Skeletal muscle tissue (tissue), 4 donors: Measurements from ENCODE around the gene UNC50. TPM values are rescaled to one million over a fixed set of nuclear protein-coding genes. Genes with fewer than 3 reads are reported as not detected.

ENCODE experiments used
- H3K27ac ChIP-seq: one replicate; pipeline ENCODE4 v1.7.0; 2013; ENCODE audit warnings: mild to moderate bottlenecking, low read depth, low read length, inconsistent platforms
- H3K27me3 ChIP-seq, 3 donors: one replicate each; pipeline ENCODE4 v1.7.0; 2013; ENCODE audit warnings: low read length in 3 of 3; ENCODE audit not compliant: control insufficient read depth in 3 of 3, insufficient read depth in 3 of 3
- H3K36me3 ChIP-seq, 3 donors: one replicate each; pipeline ENCODE4 v1.7.0; 2013; ENCODE audit warnings: low read length in 3 of 3; ENCODE audit not compliant: control insufficient read depth in 3 of 3, insufficient read depth in 3 of 3
- H3K4me1 ChIP-seq, 3 donors: one replicate each; pipeline ENCODE4 v1.7.0; 2013; ENCODE audit warnings: low read length in 3 of 3, mild to moderate bottlenecking in 3 of 3; ENCODE audit not compliant: control insufficient read depth in 3 of 3, insufficient read depth in 3 of 3
- H3K4me3 ChIP-seq, 3 donors: one replicate each; pipeline ENCODE4 v1.7.0; 2013; ENCODE audit warnings: low read length in 3 of 3
- H3K9ac ChIP-seq, 3 donors: one replicate each; pipeline ENCODE4 v1.7.0; 2013; ENCODE audit warnings: low read length in 3 of 3, mild to moderate bottlenecking in 3 of 3, moderate library complexity in 2 of 3, low read depth in 1 of 3
- H3K9me3 ChIP-seq, 3 donors: one replicate each; pipeline ENCODE4 v1.7.0; 2013; ENCODE audit warnings: low read length in 3 of 3; ENCODE audit not compliant: control insufficient read depth in 3 of 3
- total RNA-seq: library from RNA; depleted of rRNA; stranded (reverse); fragments of >200 nt; gene quantifications from one replicate; pipeline ENCODE4 v1.2.3, GENCODE V29; 2014
- donor health status: Osteomylitis.

Gene UNC50, protein sequence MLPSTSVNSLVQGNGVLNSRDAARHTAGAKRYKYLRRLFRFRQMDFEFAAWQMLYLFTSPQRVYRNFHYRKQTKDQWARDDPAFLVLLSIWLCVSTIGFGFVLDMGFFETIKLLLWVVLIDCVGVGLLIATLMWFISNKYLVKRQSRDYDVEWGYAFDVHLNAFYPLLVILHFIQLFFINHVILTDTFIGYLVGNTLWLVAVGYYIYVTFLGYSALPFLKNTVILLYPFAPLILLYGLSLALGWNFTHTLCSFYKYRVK
- 49.1 TPM for total RNA-seq

DNA sequence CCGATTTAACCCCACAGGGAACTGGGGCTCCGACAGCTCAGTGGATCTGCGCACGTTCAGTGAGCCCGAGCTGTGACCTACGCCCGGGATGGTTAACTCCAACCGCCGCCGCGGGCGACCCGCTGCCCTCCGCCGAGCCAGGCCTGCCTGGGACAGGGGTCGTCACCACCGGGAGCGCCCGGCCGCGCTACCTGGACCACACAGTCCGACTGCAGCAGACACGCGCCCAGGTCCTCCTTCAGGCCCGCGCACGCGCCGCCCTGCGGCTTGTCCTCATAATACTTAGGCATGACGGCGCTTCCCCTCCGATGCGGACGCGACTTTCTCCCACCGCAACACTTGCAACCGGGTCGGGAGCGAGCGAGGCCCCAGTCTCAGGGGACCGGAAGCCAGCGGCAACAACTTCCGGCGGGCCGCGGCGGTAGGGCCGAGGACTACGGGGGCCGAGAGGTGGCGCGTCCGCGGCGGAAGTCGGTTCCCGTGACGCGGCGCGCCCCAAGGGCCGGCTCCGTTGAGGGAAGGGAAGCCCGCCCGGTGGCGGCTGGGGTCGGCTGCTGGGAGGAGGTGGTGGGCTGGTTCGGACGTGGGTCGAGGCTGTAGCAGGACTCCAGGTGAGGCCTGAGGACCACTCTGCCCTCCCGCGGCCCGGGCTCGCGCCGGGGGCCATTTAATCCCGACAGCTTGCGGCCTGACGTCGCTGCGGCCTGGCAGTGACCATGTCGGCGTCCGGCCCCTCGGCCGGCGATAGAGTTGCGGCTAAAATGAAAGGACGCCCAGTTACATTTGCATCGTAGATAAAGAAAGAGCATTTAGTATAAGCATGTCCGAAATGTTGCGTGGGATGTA lies at the start of gene UNC50, which contains the start of gene COA5:
Gene UNC50, plus strand, starts transcription at position 474 of the 846 bp plus-strand sequence. CDS start 1,171 bp downstream, outside the sequence.
Gene COA5, minus strand, starts transcription at position 397 of the 846 bp plus-strand sequence. Its CDS starts 107 bp downstream, at position 290.
- H3K4me1 ChIP-seq: peaks cover 38 to 62% (median 50%) of the 10 kb centered on the region in 3 donors
- peaks cover 9 to 29% (median 25%) of the 10 kb centered on the region in 3 donors for H3K36me3 ChIP-seq

DNA sequence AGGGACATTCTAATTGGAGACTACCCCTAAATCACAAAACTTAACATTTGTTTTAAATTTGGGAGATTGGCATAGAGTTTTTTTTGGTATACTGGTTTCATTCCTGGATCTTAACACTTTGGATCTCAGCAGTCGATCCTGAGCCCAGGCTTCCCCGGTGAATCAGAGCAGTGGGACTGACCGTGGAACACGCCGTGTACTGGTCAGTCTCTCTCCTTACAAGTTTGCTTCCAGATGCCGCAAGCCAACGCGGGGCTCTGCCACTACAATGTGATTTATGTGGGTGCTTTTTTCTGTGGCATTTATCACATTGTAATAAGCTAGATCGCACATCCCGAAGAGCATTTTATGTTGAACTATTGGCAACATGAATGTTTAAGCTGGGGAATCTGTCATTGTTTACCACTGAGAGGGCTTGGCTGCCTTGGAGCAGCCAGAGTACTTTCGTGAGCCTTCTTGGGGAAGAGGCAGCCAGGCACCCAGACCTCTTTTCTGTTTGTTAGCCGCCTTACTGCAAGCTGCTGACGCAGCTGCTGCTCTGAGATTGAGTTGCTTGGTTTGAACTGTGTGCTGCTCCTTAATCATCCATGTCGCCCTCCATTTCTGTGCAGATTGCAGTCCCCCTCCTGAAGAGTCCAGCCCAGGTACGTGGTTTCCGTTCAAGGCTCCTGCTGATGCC lies 49.4 kb upstream of the UNC50 start:
- Histone ChIP-seq H3K36me3 (peaks cover 32 to 40% (median 38%) of the 10 kb centered on the region in 3 donors), H3K27ac (no peak overlapping the region), H3K4me3 (no peak overlapping the region), H3K27me3 (no peaks in the 10 kb centered on the region), H3K9me3 (no peaks in the 10 kb centered on the region), H3K4me1 (peaks cover 7 to 44% (median 31%) of the 10 kb centered on the region in 3 donors), H3K9ac (no peak overlapping the region)

More for the DNA sequence above, at the start of gene UNC50, which contains the start of gene COA5:
- peak within 1 kb of the TSS; percentile 87 to 99 (median 92) for H3K4me3 ChIP-seq
- peak within 1 kb of the TSS; percentile 97 to 99 (median 97) for H3K9ac ChIP-seq
- H3K27me3 ChIP-seq: no peaks in the 10 kb centered on the region
- no peaks in the 10 kb centered on the region for H3K9me3 ChIP-seq
- peak within 1 kb of the TSS; percentile 98 for H3K27ac ChIP-seq

DNA sequence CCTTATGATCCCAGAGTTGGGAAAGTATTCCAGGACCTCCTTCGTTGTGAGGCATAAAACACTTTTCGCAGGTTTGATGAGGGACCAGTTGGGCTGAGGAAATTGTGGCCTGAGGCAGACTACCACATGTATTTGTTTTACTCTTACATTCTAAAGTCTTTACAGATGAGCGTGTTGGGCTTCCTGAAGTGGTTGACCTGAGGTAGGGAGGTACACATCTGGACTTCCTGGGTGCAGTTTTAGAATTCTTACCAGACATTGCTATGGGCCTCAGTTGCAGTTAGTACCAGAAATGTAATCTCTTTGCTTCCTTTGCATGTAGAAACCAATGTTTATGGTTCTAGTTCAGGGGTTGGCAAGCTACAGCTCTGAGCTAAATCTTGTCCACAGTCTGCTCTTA lies 48.8 kb upstream of the UNC50 start:
- Histone ChIP-seq H3K36me3 (peaks cover 27 to 39% (median 33%) of the 10 kb centered on the region in 3 donors), H3K4me1 (peaks cover 13 to 43% (median 31%) of the 10 kb centered on the region in 3 donors), H3K27me3 (no peaks in the 10 kb centered on the region), H3K9me3 (no peaks in the 10 kb centered on the region), H3K27ac (peak overlapping the region; percentile 67), H3K9ac (no peak overlapping the region), H3K4me3 (no peak overlapping the region)

DNA sequence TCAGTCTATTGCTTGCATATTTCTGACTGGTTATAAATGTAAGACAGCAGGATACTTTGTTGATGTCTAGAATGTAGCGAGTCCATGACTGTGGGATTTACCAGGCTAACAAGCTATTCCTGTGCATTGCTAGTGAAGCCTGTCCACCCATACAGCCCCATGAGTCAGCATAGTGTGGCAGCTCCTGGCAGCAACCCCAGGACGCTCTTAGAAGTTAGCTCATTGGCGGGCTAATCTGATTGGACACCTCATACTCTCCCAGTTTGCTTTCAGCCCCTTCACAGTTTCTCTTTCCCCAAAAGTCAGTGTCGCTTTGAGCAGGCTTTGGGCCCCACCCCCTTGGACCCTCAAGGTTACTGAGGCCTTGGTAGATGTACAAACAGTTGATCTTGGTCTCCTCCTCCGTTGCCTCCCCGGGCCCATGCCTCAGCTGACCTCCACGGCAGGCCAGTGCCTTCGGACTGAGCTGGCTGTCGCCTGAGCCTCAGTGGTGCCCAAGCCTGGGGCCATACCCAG lies 48.1 kb upstream of the UNC50 start:
- H3K27ac ChIP-seq: peak overlapping the region; percentile 67
- no peaks in the 10 kb centered on the region for H3K27me3 ChIP-seq
- H3K4me3 ChIP-seq: no peak overlapping the region
- no peak overlapping the region for H3K9ac ChIP-seq
- peaks cover 23 to 40% (median 33%) of the 10 kb centered on the region in 3 donors for H3K36me3 ChIP-seq
- peaks cover 13 to 44% (median 33%) of the 10 kb centered on the region in 3 donors for H3K4me1 ChIP-seq
- H3K9me3 ChIP-seq: no peaks in the 10 kb centered on the region

DNA sequence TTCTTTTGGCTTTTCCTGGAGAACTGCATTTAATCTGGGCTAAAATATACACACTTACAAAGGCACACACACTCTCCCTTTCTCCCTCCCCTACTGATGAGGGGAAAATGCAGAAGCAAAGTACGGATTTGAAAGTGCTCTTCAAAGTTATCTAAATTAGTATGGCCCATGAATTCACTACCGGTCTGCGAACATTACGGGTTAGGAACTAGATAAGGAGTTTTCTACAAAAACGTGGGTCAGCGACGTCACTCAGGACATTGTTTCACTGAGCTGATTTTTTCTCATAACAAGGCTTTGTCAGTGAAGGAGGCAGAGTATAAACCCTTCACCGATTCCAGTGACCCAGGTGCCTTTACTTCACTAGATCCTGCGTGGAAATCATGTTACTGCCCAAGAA lies 47.4 kb upstream of the UNC50 start:
- no peak overlapping the region for H3K4me3 ChIP-seq
- H3K27me3 ChIP-seq: no peaks in the 10 kb centered on the region
- no peak overlapping the region for H3K9ac ChIP-seq
- no peaks in the 10 kb centered on the region for H3K9me3 ChIP-seq
- H3K4me1 ChIP-seq: peaks cover 13 to 47% (median 34%) of the 10 kb centered on the region in 3 donors
- peaks cover 22 to 39% (median 32%) of the 10 kb centered on the region in 3 donors for H3K36me3 ChIP-seq
- H3K27ac ChIP-seq: peak overlapping the region; percentile 67

DNA sequence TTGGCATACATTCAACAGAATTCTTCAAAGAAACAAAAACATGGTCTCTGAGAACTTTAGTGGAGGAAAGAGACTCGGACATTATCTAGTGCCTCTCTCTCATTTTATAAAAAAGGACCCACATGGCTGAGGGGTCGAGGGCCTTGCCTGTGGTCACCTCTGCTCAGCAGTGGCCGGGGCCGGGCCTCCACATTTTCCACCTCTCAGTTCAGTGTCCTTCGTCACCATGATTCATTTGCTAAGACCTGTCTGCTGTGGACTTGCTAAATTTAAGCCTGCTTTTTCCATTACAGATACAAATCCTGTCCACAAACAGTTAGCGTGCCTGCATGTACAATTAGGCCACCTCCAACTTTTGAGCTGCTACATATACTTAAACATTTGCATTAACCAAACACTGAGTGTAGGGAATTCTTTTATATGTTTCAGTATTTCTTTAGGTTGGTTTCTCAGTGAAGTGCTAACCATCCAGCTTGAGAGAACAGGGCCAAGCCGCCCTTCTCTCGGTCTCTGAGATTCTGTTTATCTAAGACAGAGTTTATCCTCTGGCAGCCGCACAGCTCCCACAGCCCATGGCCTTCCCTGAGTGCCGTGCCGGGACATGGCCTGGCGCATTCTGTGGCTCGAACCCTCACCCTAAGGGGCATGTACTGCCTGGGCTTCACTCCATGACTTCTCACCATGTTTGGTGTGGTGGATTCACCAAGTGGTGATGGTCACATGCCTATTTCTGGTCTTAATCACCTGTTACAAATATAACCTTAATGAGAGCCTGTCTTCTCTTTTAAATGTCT lies 46.3 kb upstream of the UNC50 start:
- Histone ChIP-seq H3K9me3 (no peaks in the 10 kb centered on the region), H3K27ac (peak overlapping the region; percentile 57), H3K27me3 (no peaks in the 10 kb centered on the region), H3K4me3 (peak overlapping the region in 1 of 3 donors; percentile 42), H3K4me1 (peaks cover 13 to 53% (median 34%) of the 10 kb centered on the region in 3 donors), H3K36me3 (peaks cover 29 to 43% (median 35%) of the 10 kb centered on the region in 3 donors), H3K9ac (peak overlapping the region in 1 of 3 donors; percentile 41)

DNA sequence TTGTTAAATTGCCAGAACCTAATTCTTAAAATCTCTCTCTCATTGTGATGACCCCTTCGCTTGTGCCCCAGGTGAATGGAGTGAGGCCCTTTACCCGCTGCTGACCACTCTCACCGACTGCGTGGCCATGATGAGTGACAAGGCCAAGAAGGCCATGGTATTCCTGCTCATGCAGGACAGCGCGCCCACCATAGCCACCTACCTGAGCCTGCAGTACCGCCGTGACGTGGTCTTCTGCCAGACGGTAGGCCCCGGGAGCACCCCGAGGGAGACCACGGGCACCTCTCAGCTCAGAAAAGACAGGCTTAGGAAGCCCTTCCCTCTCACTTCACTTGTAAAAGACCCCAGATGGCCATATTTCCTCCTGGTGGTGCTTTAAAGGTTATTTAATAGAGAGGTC lies 45.0 kb upstream of the UNC50 start:
- no peak overlapping the region for H3K4me3 ChIP-seq
- H3K9ac ChIP-seq: no peak overlapping the region
- H3K4me1 ChIP-seq: peaks cover 13 to 53% (median 34%) of the 10 kb centered on the region in 3 donors
- H3K36me3 ChIP-seq: peaks cover 34 to 50% (median 47%) of the 10 kb centered on the region in 3 donors
- no peaks in the 10 kb centered on the region for H3K27me3 ChIP-seq
- H3K9me3 ChIP-seq: no peaks in the 10 kb centered on the region
- no peak overlapping the region for H3K27ac ChIP-seq

DNA sequence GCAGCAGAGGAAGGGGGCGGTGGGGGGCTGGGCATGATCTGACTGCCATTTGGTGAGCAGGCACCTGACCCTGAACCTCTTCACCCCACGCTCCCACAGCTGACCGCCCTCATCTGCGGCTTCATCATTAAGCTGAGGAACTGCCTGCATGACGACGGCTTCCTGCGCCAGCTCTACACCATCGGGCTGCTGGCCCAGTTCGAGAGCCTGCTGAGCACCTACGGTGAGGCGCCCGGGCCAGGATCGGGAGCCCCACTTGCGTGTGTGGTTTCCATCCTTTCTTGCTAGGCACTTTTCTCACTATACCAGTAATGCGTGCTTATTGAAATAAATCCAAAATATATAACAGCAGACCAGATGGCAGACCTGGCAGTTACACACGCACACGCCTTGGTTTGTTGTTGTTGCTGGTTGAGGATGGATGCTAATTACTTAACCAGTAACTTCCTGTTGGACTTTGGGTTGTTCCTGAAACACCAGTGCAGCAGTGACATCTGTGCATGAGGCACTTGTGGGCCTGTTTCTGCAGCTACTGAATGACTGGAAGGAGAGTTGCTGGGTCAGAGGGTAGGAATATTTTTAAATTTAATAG lies 43.8 kb upstream of the UNC50 start:
- H3K9me3 ChIP-seq: no peaks in the 10 kb centered on the region
- H3K9ac ChIP-seq: no peak overlapping the region
- H3K27ac ChIP-seq: no peak overlapping the region
- no peak overlapping the region for H3K4me3 ChIP-seq
- no peaks in the 10 kb centered on the region for H3K27me3 ChIP-seq
- peaks cover 13 to 53% (median 33%) of the 10 kb centered on the region in 3 donors for H3K4me1 ChIP-seq
- H3K36me3 ChIP-seq: peaks cover 44 to 61% (median 51%) of the 10 kb centered on the region in 3 donors
